Suprapubic skin (tissue), 3 donors: ENCODE measurements around the gene KCNT1.

Experiments
- POLR2AphosphoS5 ChIP-seq, 3 donors: sonication (generic); formaldehyde crosslinking; IDR thresholded peaks; one replicate each; pipeline ENCODE4 v1.6.1; 2017; ENCODE audit warnings: antibody characterized with exemption in 3 of 3
- TF ChIP-seq, protein P1 (sequence below), 2 donors: fragments of 200-600 bp in 1 of 2; fragments of 450-650 bp in 1 of 2; sonication (generic) in 1 of 2; IDR thresholded peaks; one replicate each; pipeline ENCODE4 v1.5.1; 2016 to 2019; ENCODE audit warnings: antibody characterized with exemption in 2 of 2, mild to moderate bottlenecking in 1 of 2, moderate library complexity in 1 of 2

DNA sequence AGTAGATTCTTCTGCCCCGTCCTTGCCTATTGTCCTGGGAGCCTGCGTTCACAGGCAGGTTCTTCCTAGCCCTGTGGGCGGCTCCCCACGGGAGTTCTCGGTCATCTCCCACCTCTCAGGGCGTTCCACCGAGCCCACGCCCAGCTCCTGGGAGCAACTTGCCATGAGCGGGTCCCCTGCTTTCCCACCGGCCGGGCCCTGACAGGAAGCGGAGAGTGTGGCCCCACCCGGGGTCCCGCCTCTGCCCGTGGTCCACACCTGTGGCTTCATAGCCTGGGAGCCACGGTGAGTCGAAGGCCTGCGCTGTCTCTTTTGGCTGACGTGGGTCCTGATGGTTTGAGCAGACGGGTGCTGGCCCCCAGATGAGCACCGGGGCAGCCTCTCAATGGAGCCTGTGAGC is 43.2 kb downstream of the KCNT1 start:
- TF ChIP-seq POLR2AphosphoS5 (IDR thresholded peaks at IDR 0.05): no peak
- TF ChIP-seq, protein P1, sequence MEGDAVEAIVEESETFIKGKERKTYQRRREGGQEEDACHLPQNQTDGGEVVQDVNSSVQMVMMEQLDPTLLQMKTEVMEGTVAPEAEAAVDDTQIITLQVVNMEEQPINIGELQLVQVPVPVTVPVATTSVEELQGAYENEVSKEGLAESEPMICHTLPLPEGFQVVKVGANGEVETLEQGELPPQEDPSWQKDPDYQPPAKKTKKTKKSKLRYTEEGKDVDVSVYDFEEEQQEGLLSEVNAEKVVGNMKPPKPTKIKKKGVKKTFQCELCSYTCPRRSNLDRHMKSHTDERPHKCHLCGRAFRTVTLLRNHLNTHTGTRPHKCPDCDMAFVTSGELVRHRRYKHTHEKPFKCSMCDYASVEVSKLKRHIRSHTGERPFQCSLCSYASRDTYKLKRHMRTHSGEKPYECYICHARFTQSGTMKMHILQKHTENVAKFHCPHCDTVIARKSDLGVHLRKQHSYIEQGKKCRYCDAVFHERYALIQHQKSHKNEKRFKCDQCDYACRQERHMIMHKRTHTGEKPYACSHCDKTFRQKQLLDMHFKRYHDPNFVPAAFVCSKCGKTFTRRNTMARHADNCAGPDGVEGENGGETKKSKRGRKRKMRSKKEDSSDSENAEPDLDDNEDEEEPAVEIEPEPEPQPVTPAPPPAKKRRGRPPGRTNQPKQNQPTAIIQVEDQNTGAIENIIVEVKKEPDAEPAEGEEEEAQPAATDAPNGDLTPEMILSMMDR (IDR thresholded peaks at IDR 0.05): no peak
